Stimulated activated CD4-positive, alpha-beta T cell treated with anti-CD3 and anti-CD28 coated beads, Interleukin-15, amount 100 ng/mL, for 24 hours (primary cell): ENCODE results near the gene CFDP1.

ENCODE experiments used
- DNase-seq: peaks from one replicate; pipeline ENCODE4 v3.0.0-alpha.2; 2020

The CFDP1 gene

DNA sequence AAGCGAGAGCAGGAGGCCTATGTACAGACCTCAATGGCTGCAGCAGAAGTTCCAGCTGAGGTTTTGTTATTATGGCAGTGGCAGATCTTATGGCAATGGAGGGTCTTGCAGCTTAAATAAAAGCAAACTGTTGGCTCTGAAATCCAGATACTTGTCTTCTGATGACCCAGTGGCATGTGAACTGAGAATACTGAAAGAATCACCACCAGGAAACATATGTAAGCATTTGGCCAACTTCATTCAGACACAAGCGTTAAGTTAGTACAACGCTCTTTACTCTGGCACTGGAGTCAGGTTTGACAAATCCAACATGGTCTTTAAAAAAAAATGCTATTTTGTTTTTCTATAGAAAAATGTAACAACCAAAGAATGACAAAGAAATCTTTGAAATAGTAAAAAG lies 70.5 kb downstream of the CFDP1 start:
- no peak for DNase-seq

DNA sequence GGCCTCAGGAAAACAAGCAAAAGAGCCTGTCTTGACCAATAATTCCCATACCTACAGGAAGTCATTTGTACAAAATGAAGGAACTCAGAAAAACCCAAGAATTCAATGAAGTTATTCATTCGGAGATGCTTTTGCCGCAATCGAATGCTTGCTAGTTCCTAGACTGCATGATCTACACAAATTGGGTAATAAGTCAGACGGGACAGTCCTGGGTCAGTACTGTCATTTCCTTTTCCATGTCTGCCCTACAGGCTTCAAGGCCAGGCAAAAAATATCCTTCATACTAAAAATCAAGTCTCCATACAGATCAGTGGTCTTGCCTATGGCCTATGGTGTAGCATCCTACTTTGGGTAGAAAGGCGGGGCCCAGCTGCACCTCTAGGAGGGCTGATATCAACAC lies 71.4 kb downstream of the CFDP1 start:
- no peak for DNase-seq

DNA sequence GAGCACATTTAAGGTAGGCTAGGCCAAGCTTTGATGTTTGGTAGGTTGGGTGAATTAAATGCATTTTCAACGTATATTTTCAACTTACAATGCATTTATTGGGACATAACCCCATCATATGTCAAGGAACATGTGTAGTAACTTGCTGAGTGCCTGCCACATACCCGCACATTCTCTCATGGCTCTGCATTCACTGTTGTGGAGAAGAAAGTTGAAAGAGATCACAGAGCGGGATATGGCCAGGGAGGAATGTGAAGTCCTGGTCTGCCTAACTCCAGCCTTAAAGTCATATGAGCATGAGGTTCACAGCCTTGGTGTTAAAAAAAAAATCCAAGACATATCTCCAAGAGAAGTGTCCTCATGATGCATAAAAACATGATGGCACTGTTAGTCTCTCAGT lies 79.1 kb downstream of the CFDP1 start:
- no peak for DNase-seq

DNA sequence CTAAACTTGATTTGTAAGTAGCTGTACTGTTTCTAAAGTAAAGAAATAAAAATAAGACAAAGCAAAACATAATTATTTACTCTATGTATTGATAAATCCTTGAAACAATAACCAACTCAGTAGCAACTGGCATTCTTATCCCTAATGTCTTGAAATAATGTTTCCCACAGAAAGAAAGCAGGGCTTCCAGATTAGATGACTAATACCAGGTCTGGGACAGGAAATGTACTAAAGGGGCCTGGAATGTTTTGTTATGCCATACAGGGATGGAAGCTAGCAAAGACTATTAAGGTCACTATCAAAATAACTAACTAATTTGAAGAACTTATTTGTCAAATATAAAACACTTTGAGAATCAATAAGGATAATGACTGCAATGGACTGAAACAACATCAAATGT lies 82.1 kb downstream of the CFDP1 start:
- no peak for DNase-seq

DNA sequence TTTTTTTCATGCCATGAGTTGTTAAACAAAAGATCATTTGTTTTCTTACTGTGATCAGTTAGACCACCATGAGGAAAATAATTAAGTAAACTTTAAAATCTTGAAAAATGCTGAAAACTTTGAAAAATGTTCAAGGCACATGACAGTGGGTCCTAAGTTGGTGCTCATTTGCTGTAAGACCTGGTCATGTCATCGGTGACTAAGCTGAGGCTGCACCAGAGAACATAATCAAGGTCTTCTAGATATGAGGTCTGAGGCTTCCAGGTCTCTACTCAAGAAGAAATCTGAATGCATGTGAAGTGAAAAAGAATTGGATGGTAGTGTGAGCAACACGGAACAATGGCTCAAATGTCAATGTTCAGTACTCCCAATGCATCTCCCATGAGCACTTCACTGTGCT lies 87.6 kb downstream of the CFDP1 start:
- DNase-seq, result no peak

DNA sequence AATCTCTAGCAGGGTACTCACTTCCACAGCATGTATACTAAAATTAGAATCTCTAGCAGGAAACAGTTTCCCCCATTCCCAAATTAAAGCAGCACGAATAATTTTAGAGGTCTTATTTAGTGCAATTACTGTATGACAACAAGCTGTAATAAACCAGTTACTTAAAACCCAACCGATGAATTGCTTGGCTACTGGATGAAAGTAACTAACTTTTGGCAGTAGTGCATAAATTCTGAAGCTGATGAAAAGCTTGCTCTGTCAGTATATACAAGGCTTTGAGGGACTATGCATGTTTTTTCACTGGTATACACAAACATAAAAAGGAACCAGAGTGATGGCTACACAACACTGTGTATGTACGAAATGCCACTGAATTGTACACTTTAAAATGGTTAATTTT lies 89.4 kb downstream of the CFDP1 start:
- no peak for DNase-seq

DNA sequence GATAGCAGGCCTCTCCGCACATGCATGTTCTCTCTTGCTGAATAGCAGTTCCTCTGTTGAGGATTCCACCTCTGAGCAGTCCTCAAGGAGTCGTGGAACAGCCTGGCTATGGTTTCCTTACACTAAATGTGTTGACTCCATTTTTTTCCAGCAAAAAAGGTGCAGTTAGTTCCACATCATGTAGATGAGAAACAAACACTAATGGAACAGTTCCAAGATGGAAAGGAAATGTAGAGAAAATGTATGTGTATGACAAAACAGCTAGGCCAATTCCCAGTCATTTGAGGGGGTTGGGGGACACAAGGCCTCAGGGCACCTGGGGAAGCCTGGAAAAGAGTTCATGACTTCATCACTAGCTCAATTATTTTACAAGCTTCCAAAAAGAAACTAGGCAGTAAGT lies 90.0 kb downstream of the CFDP1 start:
- DNase-seq, result no peak

DNA sequence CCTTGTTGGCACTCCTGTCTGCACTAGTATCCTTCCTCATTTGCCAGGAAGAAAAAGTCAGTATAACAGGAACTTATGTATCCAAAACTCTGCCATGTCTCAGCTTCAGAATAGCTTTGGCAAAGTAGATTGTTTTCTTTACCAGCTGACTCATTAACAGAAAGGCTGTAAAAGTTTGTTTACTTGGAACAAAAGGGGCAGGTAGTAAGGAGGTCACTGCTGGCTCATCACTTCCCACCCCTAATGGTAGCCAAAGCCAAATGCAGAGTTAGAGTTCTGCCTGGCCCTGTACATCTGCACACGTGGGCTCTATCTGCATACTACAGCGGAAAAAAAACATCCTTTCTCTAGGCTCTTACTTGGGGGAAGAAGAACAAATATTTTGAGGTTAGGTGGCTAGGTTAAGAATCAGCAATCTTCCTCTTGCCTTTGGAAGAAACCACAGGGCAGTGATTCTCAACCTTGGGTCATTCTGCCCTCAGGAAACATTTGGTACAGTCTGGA lies 90.9 kb downstream of the CFDP1 start:
- no peak for DNase-seq

DNA sequence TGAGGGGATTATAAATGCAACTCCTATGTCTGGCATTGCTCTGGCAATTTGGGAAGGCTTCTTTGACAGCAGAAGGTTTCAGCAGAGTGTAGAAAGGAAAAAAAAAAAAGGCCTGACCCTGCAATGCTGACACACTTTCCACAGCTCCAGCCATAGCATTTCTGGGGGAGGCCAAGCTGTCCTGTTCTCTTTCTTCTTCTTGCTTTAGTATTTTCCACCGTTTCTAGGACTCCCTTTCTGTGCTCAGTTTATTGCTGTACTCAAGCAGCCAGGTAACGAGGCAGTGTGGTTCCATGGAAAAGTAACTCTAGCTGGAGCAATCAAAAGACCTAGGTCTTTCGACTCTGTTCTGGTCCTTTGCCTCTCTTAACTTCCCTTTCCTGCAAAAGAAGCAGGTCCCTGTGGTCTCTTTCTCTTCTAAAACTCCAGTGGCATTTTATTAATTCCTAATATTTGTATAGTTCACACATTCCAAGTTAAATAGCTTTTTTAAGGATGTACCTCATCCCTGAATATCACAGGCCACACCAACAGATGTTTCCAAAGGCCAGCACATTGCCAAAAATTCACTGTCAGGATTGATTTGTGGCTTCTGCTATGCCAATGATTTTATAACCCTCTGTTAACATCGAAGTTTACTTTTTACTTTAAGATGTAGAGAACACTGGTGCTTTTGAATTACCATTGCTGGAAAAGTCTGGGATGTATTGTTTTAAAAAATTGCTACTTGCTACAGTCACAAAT lies 91.6 kb downstream of the CFDP1 start:
- no peak for DNase-seq

DNA sequence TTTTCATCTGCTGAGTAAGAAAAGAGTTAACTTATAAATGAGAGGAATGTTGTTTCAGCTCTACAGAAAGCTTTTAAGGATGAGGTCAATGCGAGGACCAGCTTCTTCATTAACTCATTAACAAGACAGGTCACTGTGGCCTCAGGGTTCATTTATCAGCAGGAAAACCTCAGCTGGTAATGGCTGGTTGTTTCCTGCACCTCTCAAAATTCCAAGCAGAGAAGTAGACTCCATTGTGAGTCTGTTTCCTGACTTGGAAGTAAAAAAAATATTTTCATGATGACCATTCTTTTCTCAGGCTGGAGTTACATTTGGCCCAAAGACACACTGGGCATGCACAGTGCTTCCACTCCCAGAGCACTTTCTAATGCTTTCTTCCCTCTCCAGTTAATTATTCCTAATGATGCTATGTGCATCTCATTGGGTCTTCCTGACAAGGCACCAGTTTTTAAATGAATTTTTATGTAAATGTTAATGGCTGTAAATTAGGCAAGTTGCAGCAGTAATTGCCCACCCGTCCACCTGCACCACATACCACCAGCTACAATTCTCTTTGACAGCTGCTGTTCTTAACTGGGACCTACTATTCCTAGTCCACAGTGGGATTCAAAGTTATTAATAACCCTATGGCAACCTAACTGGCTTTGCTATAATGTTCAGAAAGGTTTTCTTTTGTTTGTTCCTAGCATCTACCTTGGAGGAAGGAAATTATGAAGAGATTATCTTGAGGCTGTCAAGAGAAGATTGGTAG lies 92.4 kb downstream of the CFDP1 start:
- no peak for DNase-seq

DNA sequence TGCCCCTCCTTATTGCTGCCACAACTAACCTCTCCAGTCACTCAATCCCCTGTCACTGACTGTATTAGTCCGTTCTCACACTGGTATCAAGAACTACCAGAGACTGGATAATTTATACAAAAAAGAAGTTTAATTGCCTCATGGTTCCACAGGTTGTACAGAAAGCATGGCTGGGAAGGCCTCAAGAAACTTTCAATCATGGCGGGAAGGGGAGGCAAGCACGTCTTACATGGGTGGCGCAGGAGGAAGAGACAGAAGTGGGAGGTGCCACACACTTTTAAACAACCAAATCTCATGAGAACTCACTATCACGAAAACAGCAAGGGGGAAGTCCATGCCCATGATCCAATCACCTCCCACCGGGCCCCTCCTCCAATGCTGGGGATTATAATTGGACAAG lies 95.9 kb downstream of the CFDP1 start:
- no peak for DNase-seq

DNA sequence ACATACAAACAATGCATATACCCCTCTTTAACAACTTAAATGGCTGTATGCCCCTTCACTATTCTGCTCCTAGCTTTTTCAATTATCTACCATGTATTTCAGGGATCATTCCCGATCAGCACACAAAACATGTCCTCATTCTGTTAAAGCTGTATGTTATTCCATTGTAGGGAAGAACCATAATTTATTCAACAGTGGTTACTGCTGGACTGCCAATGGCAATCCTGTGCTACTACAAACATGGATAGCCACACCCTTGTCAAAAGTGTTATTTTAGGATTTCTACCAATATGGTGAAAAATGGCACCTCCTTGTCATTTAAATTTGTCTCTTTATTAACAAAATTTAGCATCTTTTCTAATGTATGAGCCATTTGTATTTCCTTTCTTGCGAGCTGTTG lies 96.8 kb downstream of the CFDP1 start:
- DNase-seq, result no peak

DNA sequence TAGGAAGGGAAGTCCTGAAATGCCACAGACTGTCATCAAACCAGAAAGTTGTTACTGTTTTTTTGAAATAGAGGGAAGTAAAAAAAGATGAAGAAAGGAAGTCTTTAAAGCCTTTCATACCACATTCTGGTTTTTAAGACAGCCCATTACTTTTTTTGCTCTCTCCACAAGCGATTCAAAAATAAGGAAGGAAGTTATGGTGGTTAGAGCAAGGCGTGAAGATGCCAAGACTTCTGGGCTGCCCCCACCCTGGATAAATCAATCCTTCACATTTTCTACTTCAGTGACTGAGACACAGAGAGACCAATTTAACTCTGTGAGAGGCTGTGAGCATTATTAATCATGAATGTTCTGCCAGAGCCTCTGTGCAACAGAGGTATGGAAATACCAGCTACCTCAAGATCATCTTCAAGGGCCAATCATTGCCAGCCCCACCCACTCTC lies 99.6 kb downstream of the CFDP1 start:
- no peak for DNase-seq

DNA sequence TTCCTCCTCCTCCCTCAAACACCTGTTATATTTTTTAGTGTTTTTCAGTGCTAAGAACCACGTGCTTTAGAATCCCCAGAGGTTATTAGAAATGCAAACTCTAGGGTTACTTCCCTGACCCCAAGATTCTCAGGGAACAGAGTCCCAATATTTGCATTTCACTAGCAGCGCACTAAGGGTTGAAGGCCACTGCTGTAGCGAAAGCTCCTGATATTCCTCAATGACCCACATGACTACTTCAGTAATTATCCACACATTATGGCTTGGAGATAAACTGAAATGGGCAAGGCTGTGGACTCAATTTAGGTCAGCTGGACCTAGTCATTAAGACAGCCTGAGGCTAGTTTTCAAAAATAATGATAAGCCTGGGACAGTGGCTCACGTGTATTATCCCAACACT lies 103.4 kb downstream of the CFDP1 start:
- DNase-seq, result no peak

DNA sequence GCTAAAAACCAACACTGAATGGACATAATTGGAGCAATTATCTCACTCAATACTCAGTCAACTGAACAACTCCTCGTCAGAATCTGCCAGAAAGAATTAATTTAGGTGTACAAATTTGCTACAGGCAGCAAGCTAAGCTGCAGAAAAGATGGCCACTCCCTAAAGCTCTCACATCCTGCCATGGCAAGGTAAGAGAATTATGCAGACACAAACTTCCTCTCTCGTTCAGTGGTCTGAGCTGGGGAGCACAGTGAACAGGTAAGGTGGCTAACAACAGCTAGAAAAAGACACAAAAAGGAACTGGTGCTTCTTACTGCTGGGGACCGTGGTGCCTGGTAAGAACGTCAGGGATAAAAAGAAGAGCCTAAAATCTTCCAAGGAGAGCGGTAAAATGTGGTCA lies 107.0 kb downstream of the CFDP1 start:
- no peak for DNase-seq

DNA sequence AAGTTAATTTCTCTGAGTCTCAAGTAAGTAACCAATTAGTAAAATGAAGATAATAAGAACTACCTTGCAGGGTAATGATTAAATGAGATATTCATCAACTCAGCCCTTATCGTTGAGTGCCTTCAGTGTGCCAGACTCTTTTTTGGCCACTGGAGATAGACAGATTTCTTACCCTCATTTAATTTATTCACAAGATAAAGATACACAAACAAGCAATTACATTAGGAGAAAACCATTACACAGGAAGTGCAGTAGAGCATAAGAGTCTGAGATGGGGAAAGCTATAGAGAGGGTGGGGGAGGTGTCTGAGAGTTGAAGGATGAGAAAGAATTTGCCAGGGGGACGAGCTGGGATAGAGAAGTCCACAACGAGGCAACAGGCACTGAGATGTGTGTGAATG lies 109.4 kb downstream of the CFDP1 start:
- DNase-seq, result no peak

DNA sequence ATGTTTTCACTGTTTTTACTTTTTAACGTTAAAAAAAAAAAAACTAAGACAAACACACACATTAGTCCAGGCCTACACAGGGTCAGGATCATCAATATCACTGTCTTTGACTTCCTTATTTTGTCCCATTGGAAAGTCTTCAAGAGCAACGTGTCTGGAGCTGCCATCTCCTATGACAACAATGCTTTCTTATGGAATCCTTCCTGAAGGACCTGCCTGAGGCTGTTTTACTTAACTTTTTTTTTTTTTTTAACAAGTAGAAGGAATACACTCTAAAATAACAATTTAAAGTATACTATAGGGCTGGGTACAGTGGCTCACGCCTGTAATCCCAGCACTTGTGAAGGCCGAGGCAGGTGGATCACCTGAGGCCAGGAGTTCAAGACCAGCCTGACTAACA lies 110.1 kb downstream of the CFDP1 start:
- no peak for DNase-seq

DNA sequence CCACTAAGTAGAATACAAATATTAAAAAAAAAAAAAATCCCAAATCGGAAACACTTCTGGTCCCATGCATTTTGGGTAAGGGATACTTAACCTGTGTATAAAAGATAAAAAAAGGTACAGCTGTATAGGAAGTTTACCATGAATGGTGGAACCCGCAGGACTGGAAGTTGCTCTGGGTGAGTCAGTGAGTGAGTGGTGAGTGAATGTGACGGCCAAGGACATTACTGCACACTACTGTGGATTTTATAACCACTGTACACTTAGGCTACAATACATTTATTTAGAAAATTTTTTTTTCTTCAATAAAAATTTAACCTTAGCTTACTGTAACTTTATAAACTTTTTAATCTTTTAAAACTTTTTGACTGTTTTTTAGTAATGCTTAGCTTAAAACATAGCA lies 110.6 kb downstream of the CFDP1 start:
- no peak for DNase-seq

DNA sequence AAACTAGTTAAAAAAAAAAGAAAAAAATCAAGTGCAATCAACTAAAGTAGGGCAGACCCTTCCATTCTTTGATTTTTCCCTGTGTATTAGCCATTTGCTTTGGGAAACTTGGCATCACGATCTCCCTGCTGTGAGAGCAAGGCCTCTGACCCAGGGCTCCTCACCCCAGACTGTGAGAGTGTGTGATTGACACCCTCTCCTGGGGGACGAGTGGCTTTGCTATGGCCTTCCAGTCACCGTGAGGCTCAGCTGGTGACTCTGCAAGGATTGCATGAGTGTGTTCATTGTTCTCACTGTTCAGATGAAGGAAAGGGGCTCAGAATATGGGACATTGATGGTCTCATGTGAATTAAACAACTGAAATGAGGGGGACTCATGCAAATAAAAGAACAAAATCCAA lies 112.9 kb downstream of the CFDP1 start:
- DNase-seq, result no peak

DNA sequence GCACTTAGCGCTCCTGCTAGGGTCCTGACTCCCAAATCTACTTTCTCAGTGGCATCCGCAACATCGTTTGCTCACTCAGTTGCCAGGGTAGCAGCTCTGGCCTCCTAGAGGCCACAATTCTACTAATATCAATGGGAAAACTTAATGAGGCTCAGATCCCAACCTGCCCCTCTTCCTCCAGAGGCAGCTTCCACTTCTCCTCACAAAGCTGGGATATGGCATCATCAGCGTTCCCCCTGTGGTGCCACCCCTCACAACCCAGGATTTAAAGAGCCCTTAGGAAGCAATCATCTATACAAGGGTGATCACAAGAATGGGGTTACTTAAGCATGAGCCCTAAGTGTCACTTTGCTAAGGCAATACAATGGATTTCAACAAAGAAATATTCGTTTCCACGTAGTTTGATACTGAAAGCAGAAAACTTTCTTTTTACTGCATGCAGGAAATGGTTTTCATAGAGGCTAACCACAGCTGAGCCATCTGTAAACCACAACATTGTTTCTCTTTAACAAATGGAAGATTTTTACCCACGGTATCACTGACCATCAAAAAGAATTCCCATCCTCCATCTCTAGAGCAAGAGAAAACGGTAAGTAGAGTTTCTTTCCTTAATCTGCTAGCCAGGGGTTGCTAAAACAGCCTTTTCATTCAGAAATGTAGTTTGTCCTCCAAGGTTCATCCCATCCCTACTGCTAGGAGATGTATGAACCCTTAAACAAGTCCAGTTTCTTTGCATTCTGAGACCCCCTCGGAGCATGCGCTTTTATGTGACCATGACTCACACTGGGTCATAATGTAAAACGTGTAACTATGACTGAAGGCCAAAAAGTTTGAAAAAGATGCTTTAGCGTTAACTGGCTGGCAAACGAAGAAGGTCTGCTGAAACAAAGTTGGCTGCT lies 113.5 kb downstream of the CFDP1 start:
- no peak for DNase-seq

DNA sequence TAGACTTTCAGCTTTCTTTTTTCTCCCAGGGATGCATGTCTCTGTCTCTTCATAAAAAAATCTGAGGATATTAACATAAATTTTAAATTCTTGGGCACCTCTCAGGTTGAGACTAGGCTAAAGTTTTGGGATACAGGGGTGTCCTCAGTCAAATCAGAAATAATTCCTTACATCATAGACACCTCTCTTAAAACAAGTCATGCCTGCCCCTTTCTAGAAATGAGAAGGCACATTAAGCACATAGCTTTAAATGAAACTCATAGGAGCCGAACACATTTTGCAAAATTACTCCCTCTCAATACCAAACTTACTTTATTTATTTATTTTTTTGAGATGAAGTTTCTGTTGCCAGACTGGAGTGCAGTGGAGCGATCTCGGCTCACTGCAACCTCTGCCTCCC lies 114.6 kb downstream of the CFDP1 start:
- no peak for DNase-seq

DNA sequence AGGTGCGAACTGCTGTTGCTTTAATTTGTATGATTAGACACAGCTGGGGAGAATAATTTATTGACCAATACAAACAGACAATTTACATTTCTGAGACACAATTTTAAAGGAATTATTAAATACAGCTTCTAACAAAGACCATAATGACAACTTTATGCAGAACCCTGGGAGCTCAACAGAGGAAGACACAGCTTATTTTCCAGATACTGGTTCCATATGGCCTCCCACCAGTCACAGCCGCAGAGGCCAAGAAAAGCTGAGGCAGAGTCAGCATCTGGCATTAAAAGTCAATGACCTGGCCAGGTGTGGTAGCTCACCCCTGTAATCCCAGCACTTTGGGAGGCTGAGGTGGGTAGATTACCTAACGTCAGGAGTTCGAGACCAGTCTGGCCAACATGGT lies 115.8 kb downstream of the CFDP1 start:
- no peak for DNase-seq

DNA sequence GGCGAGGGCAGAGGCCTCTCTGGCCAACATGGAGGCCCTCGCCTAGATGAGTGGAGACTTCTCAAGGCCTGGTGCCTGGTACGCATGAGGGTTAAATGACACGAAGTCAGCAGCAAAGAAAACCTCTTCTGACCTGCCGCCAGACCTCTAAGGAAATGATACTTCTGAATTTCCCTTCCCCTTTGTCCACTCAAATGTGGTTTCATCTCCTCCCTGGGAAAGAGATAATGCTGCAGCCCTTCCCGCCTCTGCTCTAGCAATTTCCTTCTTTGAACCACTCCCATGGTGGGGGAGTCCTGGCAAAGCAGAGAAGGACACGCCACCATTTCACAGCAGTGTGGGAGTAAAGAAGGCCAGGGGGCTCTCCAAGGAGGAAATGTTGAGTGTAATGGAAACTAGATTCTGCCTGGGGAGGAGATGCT lies 116.2 kb downstream of the CFDP1 start:
- no peak for DNase-seq
